Choroid plexus epithelial cell (primary cell): ENCODE measurements around the gene IFI44.

Experiments
- DNase-seq: peaks from one replicate; pipeline ENCODE4 v3.0.0-alpha.2; 2010; ENCODE audit warnings: low read depth
- H3K4me3 ChIP-seq: 2 replicates; pipeline ENCODE4 v1.5.1; 2011; ENCODE audit warnings: low read depth, mild to moderate bottlenecking, control low read depth, low read length, moderate library complexity
- TF ChIP-seq, protein P1 (sequence below): conservative IDR thresholded peaks from 2 replicates; pipeline ENCODE4 v1.5.1; 2011; ENCODE audit warnings: low read depth, mild to moderate bottlenecking, control low read depth, inconsistent platforms, low read length, moderate library complexity

IFI44 gene

GRCh38 chr1:78624035-78624434, 25.6 kb upstream of the IFI44 start:
- H3K4me3 ChIP-seq: no peak overlapping the region
- TF ChIP-seq, protein P1, sequence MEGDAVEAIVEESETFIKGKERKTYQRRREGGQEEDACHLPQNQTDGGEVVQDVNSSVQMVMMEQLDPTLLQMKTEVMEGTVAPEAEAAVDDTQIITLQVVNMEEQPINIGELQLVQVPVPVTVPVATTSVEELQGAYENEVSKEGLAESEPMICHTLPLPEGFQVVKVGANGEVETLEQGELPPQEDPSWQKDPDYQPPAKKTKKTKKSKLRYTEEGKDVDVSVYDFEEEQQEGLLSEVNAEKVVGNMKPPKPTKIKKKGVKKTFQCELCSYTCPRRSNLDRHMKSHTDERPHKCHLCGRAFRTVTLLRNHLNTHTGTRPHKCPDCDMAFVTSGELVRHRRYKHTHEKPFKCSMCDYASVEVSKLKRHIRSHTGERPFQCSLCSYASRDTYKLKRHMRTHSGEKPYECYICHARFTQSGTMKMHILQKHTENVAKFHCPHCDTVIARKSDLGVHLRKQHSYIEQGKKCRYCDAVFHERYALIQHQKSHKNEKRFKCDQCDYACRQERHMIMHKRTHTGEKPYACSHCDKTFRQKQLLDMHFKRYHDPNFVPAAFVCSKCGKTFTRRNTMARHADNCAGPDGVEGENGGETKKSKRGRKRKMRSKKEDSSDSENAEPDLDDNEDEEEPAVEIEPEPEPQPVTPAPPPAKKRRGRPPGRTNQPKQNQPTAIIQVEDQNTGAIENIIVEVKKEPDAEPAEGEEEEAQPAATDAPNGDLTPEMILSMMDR: no peak
- no peak for DNase-seq

DNA sequence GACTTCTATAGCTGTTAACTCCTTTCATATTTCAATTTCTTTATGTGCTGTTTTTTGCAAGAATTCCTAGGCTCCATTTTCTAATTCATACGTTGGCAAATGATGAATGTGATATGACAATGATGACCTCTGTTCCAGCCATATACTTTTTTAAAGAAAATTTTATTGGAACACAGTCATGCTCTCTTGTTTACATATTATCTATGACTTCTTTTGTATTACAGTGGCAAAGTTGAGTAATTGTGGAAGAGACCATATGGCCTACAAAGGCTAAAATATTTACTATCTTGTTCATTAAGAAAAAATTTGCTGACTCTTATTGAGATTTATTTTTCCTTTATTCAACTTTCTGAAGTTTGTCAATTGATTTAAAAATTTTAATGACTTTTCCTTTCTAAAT, 22.3 kb upstream of the IFI44 start:
- DNase-seq: no peak
- H3K4me3 ChIP-seq: no peak overlapping the region
- TF ChIP-seq, protein P1: no peak

GRCh38 chr1:78630600-78630999, 19.0 kb upstream of the IFI44 start:
- no peak overlapping the region for H3K4me3 ChIP-seq
- DNase-seq: no peak
- TF ChIP-seq, protein P1: no peak

DNA sequence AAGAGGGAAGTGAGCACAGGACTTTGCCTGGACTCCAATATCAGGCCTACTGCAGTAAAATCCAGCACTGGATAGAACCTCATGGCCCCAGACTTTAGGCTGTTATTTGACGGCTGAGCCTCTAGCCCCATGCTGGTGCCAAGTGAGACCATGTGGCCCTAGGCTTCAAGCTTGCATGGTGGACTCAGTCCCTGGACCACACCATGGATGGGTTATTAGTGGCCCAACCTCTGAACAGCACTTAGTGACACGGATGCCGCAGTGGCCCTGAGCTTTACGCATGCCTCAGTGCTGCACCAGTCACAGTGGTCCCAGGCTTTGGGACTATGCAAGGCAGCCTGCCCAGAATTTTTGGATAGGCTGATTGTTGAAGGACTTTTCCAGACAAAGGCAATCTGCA, 16.4 kb upstream of the IFI44 start:
- no peak for DNase-seq
- TF ChIP-seq, protein P1: no peak
- H3K4me3 ChIP-seq: no peak overlapping the region

- TF ChIP-seq, protein P1: no peak
- DNase-seq: no peak
- no peak overlapping the region for H3K4me3 ChIP-seq
Observed at GRCh38 chr1:78640462-78640861, 9.2 kb upstream of the IFI44 start.

DNA sequence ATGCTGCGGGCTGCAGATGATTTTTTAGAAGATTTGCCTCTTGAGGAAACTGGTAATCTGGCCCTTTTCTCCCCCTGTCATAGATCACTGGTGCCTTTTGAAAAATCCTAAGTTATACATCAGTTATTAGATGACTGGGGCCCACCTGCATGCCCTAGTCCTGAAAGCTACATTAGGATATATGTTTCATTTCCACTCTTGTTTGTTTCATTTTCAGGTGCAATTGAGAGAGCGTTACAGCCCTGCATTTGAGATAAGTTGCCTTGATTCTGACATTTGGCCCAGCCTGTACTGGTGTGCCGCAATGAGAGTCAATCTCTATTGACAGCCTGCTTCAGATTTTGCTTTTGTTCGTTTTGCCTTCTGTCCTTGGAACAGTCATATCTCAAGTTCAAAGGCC, 8.1 kb upstream of the IFI44 start:
- DNase-seq: no peak
- no peak overlapping the region for H3K4me3 ChIP-seq
- TF ChIP-seq, protein P1: no peak

DNA sequence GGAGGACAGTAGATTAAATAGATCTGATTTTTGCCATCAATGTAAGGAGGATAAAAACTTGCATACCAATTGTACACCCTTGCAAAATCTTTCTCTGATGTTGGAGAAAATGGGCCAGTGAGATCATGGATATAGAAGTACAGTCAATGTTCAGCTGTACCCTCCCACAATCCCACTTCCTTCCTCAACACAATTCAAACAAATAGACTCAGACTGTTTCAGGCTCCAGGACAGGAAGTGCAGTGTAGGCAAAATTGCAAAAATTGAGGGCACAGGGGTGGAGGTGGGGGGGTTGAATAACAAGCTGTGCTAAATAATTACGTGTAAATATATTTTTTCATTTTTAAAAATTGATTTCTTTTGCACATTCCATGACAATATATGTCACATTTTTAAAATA, 3.9 kb upstream of the IFI44 start:
- TF ChIP-seq, protein P1: no peak
- H3K4me3 ChIP-seq: no peak overlapping the region
- DNase-seq: no peak
